ENCODE results near the gene WEE1.

Gene WEE1

DNA sequence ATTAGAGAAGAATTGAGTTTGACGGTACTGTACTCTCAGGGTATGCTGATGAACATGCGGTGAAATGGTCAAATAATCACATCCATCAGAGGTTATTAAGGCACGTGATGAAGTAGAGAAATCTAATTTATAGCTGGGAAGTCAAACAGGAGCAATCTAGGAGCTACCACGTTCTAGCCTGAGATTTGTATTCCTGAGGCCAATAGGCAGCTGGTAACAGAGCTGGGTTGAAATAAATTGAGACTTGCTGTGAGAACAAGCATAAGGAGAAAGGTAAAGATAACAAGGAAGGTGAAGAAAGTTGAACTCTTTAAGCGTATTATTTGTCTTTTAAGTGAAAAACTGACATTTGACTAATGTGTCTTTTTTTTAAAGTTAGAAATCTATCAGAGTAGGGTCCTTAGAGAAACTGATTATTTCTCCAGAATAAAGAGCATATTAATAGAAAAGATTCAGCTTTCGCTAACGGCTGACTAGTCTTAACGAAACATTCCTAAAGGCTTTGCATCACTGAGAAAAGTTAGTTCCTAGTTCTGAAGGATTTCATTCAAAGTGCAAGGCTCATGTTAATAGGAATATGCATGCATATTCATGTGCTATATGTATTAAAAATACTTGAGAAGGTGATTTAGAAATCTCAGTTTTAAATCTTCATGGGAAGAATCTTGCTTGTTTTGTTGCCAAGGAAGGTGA lies 5.2 kb upstream of the WEE1 start:
- H3K4me3 ChIP-seq (ENCODE audit: low read depth, low read length) = no peak overlapping the region
- TF ChIP-seq, protein P1, sequence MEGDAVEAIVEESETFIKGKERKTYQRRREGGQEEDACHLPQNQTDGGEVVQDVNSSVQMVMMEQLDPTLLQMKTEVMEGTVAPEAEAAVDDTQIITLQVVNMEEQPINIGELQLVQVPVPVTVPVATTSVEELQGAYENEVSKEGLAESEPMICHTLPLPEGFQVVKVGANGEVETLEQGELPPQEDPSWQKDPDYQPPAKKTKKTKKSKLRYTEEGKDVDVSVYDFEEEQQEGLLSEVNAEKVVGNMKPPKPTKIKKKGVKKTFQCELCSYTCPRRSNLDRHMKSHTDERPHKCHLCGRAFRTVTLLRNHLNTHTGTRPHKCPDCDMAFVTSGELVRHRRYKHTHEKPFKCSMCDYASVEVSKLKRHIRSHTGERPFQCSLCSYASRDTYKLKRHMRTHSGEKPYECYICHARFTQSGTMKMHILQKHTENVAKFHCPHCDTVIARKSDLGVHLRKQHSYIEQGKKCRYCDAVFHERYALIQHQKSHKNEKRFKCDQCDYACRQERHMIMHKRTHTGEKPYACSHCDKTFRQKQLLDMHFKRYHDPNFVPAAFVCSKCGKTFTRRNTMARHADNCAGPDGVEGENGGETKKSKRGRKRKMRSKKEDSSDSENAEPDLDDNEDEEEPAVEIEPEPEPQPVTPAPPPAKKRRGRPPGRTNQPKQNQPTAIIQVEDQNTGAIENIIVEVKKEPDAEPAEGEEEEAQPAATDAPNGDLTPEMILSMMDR (IDR thresholded peaks at IDR 0.05; ENCODE audit: low read depth, low read length) = no peak

DNA sequence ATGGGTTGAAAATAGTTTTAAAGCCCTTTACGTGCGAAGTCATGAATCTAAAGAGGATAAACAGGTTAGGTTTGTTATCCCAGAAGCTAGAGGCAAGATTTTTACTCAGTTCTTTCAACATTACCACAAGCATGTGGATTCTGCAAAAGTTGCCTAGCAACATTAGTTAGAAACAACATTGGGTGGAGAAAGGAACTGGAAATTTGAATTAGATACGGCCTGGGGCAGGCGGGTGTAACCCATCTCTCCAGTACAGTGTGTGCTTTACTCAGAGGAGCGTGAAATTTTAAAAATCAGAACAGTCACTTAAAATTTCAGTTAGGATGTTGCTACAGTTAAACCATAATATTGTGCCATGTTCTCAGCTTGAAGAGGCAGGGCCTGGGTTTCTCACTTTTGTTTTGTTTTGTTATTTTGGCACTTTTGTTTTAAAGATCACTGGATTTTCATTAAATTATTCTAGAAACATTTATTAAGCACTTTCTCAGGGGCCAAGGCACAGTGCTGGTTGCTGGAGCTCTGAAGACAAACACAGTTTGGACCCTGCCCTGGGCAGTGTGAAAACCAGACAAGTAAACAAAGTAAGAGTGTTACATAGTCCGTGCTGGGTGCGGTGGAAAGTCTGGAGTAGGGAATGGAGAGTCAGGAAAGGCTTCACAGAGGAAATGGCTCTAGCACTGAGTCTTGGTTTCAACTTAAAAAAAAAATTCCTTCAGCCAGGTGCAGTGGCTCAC lies 4.4 kb upstream of the WEE1 start:
- H3K4me3 ChIP-seq (ENCODE audit: low read depth, low read length) = peak overlapping the region; percentile 33; the same call in 1 of the 2 replicates
- TF ChIP-seq, protein P1 (IDR thresholded peaks at IDR 0.05; ENCODE audit: low read depth, low read length) = no peak

GRCh38 chr11:9569588-9570164 lies 3.8 kb upstream of the WEE1 start:
- TF ChIP-seq, protein P1 (IDR thresholded peaks at IDR 0.05; ENCODE audit: low read depth, low read length) = no peak
- no peak overlapping the region for H3K4me3 ChIP-seq (ENCODE audit: low read depth, low read length)

GRCh38 chr11:9570313-9571025 lies 3.0 kb upstream of the WEE1 start:
- TF ChIP-seq, protein P1 (IDR thresholded peaks at IDR 0.05; ENCODE audit: low read depth, low read length) = no peak
- no peak overlapping the region for H3K4me3 ChIP-seq (ENCODE audit: low read depth, low read length)

DNA sequence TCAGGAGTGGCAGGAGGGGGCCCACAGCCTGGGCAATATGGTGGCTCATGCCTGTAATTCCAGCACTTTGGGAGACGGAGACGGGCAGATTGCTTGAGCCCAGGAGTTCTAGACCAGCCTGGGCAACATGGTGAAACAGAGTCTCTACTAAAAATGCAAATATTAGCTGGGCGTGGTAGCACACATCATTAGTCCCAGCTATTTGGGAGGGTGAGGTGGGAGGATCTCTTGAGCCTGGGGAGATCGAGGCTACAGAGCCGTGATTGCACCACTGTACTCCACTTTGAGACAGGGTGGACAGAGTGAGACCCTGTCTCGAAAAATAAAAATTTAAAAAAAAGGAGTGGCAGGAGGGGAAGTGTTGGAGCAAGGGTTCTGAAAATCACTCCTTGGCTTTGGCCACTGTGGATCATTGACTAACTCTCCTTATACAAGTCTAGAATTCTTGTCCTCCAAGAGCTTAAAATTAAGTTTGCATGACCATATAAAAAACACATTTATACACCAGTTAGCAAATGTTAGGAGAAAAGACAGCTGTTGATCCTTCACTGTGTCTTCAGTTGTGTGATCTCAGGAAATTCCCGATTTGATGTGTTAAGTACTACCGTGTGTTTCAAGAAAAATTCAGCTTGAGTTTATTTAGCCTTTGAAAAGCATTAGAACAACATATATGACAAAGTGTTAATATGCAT lies 2.3 kb upstream of the WEE1 start:
- H3K4me3 ChIP-seq (ENCODE audit: low read depth, low read length) = no peak overlapping the region
- TF ChIP-seq, protein P1 (IDR thresholded peaks at IDR 0.05; ENCODE audit: low read depth, low read length) = no peak

DNA sequence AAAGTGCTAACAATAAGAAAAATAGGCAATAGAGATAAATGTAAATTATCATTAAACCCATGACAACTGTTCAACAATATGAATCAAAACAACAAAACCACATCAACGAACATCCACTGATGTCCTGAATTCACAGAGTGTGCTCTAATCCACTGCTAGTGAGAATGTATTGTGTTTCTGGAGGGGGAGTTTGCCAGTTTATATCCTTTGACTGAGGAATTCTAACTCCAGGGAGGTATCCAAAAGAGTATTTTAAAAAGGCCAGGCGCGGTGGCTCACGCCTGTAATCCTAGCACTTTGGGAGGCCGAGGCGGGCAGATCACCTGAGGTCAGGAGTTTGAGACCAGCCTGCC lies 1.7 kb upstream of the WEE1 start:
- TF ChIP-seq, protein P1 (IDR thresholded peaks at IDR 0.05; ENCODE audit: low read depth, low read length) = no peak
- H3K4me3 ChIP-seq (ENCODE audit: low read depth, low read length) = no peak overlapping the region
